Motor neuron (in vitro differentiated cells): ENCODE data around the gene HSF2BP. TPM values are rescaled to one million over a fixed set of nuclear protein-coding genes. Genes with fewer than 3 reads are reported as not detected.
"Not testable (repeated sequence)": the region's sequence is repeated elsewhere in the genome, so short reads cannot be mapped to it uniquely, and the experiment has no call there.

Experiments
- ATAC-seq, 8 experiments: fragments of 200-7000 bp; cut with Tn5 transposase; replicated peaks in 6 of 8; 2 replicates each; pipeline ENCODE4 v1.8.0; 2021; ENCODE audit warnings: mild to moderate bottlenecking in 8 of 8, moderate library complexity in 8 of 8
- H3K27ac ChIP-seq, 2 donors: fragments of 250-450 bp; sonication (Bioruptor Pico); 2 replicates each; pipeline ENCODE4 v1.9.0; 2021; ENCODE audit warnings: antibody characterized with exemption in 2 of 2, mild to moderate bottlenecking in 2 of 2, moderate library complexity in 1 of 2
- H3K4me1 ChIP-seq, 2 donors: fragments of 250-450 bp; sonication (Bioruptor Pico); replicated peaks in 1 of 2; 2 replicates each; pipeline ENCODE4 v1.6.1; 2021; ENCODE audit warnings: antibody characterized with exemption in 2 of 2, mild to moderate bottlenecking in 2 of 2, moderate library complexity in 1 of 2
- H3K4me3 ChIP-seq, 5 donors: fragments of 250-450 bp; sonication (Bioruptor Pico); 2 replicates each; pipeline ENCODE4 v1.9.0; 2021; ENCODE audit warnings: antibody characterized with exemption in 5 of 5, mild to moderate bottlenecking in 5 of 5, moderate library complexity in 4 of 5
- WGBS, 10 experiments: fragments of 450-650 bp; shearing (Covaris generic); methylation state at CpG; one replicate each; pipeline ENCODE4 v1.0.0; 2022; 5-methylcytosine and 5-hydroxymethylcytosine counted together
- in situ Hi-C, 9 experiments: fragments of 400-800 bp; cut with MboI; loops; one replicate each; pipeline ENCODE4 v1.15.0; 2021; ENCODE audit warnings: low sequenced_read_pairs in 9 of 9, low pct_unique_long_range_greater_than_20kb in 2 of 9; ENCODE audit not compliant: unreplicated experiment in 9 of 9
- total RNA-seq, 8 experiments: library from RNA; unstranded; fragments of 300-600 nt; gene quantifications; 2 replicates each; pipeline versions ENCODE4 v1.2.3 to v1.2.4, GENCODE V29; 2022

The HSF2BP gene
- total RNA-seq, 8 experiments from 2014 or later, result 0.71 to 2.0 (median 1.1) TPM

DNA sequence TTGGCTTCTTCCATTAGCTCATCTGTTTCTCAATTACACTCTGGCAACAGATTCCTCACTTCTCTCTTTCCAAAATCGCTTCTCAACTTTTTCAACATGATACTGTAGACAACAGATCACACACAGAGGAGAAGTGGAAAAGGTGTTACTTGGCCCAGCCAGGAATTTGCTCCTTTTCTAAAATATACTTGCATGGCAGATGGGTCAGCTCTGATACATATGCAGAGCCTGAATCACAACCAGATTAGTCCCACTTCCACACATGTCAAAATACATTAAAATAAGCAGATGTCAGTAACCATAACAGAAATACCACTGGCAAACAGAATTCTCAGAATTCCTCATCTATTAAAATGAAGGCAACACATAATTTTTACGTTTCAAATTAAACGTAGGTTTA, 89.1 kb downstream of the HSF2BP start:
- ATAC-seq, result peak in 1 of 8 experiments; percentile 34
- H3K27ac ChIP-seq, H3K4me3 ChIP-seq, H3K4me1 ChIP-seq, in situ Hi-C loops: not testable (repeated sequence)
- WGBS, 10 experiments, result no CpG with 5 or more reads among the region's 3 CpGs

DNA sequence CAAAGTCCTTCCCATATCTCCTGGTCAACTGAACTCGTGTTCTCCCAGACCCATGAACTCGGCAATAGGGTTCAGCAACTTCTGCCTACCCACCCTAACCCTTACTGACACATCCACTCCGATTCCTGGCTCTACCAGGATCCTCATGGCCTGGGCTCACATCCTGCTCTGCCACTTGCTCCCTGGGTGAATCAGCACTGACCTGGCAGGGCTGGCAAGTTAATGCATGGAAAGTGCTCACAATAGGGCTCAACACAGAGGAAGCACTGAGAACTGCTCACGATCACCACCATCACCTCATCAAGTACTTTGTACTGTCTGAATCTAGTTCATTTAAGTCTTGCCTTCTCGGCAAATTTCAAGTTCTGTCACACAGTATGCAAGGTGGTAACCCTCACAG, 96.8 kb downstream of the HSF2BP start:
- H3K27ac ChIP-seq, in situ Hi-C loops, ATAC-seq, H3K4me1 ChIP-seq, H3K4me3 ChIP-seq: not testable (repeated sequence)
- WGBS, 10 experiments, result no CpG with 5 or more reads among the region's 5 CpGs

- H3K27ac ChIP-seq, H3K4me3 ChIP-seq, in situ Hi-C loops, H3K4me1 ChIP-seq: not testable (repeated sequence)
- peak in 2 of 8 experiments; percentile 58 to 62 for ATAC-seq
- WGBS, 10 experiments, result no CpG with 5 or more reads among the region's 2 CpGs
Measured at GRCh38 chr21:43540561-43540960, 118.7 kb downstream of the HSF2BP start.

GRCh38 chr21:43522495-43523131, 136.7 kb downstream of the HSF2BP start:
- H3K27ac ChIP-seq, H3K4me1 ChIP-seq, H3K4me3 ChIP-seq, ATAC-seq, in situ Hi-C loops: not testable (repeated sequence)
- WGBS, 10 experiments, result no CpG with 5 or more reads among the region's 8 CpGs

GRCh38 chr21:43517701-43518100, 141.6 kb downstream of the HSF2BP start:
- ATAC-seq, H3K4me3 ChIP-seq, in situ Hi-C loops, H3K4me1 ChIP-seq, H3K27ac ChIP-seq: not testable (repeated sequence)
- no CpG with 5 or more reads among the region's 6 CpGs for WGBS, 10 experiments

DNA sequence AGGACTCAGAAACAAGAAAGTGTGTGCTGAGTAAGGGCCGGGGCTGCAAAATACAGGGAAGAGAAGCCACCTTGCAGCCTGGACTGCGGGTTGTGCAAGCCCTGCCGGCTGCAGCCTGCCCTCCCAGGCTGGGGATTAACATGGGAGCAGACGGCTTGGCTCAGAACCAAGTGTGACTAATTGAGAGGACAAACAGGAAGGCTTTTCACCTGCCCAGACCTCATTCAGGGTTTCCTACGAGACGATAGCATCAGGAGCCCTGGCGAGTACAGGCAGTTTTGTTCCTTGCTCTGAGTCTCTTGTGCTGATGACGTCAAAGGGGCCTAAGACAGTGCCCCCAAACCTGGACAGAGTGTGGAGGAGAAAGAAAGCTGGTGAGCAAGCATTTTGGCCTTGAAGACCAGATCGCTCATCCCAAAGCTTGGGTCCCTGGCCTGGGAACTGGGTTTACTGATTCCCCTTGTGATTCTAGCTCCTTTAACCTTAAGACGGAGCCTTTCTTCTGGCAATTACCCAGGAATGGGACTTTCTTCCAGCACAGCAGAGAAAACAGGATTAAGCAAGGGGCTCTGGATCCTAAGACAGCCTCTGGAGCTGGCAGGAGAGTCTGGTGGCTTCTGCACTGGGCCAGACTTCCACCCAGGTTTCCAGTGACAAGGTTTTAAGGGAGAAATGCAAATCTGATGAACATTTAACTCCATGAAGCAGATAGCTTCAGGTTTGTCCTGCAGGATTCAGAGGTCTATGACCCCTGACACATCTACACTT, 142.2 kb downstream of the HSF2BP start:
- H3K27ac ChIP-seq, in situ Hi-C loops, H3K4me3 ChIP-seq, H3K4me1 ChIP-seq: not testable (repeated sequence)
- ATAC-seq, result peak in 7 of 8 experiments; percentile 27 to 96 (median 85)
- no CpG with 5 or more reads among the region's 10 CpGs for WGBS, 10 experiments

- in situ Hi-C loops, H3K4me3 ChIP-seq, H3K4me1 ChIP-seq, H3K27ac ChIP-seq: not testable (repeated sequence)
- peak in 2 of 8 experiments; percentile 22 to 27 for ATAC-seq
- no CpG with 5 or more reads among the region's 4 CpGs for WGBS, 10 experiments
Measured at GRCh38 chr21:43516295-43516847, 142.9 kb downstream of the HSF2BP start.

DNA sequence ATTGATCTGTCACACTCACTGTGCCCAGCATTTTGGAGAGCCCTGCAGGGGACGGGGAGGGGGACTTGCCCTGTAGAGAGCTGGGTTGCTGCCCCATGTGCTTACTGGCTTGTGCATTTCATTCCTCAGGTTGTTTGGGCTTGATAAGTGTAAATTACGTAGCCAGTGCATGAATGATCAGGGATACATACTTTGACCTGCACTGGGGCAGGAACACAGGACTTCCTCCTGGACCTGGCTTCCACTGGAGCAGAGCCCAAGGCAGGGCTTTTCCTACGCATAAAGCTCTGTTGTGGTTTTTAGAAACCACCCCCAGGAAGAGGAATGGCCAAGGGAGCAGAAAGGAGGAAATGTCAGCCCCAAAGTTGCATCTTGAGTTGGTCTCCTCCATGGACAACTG, 144.5 kb downstream of the HSF2BP start:
- in situ Hi-C loops, H3K4me3 ChIP-seq, H3K27ac ChIP-seq, H3K4me1 ChIP-seq: not testable (repeated sequence)
- peak in 1 of 8 experiments; percentile 29 for ATAC-seq
- no CpG with 5 or more reads among the region's 3 CpGs for WGBS, 10 experiments

DNA sequence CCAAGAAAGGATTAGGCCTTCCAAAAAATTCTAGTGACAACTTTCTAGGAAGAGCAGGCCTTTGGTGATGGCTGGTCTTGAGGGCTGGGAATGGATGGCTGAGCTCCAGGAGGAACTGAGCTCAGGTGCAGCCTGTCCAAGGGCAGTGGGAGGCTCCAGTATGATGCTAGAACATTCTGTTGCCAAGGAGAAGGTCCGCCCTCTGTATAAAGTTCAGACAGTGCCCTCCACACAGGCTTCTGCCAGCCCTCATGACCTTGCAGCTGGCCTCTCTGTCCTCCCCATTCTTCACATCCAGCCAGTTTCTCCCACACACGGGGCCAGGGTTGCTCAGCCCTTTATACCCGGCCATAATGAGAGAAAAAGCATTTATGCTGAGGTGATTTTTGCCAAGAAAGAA, 146.3 kb downstream of the HSF2BP start:
- ATAC-seq, H3K27ac ChIP-seq, H3K4me3 ChIP-seq, H3K4me1 ChIP-seq, in situ Hi-C loops: not testable (repeated sequence)
- WGBS, 10 experiments, result no CpG with 5 or more reads among the region's 3 CpGs

DNA sequence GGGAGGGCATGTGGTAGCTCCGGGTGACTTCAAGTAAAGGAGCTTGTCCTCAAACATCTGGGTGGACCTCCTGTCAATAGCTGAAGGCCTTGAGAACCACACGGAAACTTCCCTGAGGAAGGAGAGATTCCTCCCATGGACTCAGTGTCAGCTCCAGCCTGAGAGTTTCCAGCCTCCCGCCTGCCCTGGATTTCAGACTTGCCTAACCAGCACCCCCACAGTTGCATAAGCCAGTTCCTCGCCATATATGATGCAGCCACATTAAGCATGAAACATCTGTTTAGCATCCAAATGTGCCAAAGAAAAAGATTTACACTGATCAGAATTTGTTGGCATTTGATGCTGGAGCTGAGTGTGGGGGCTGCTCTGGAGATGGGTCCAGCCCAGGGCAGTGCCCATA, 148.1 kb downstream of the HSF2BP start:
- in situ Hi-C loops, ATAC-seq, H3K27ac ChIP-seq, H3K4me1 ChIP-seq, H3K4me3 ChIP-seq: not testable (repeated sequence)
- WGBS, 10 experiments, result no CpG with 5 or more reads among the region's 4 CpGs

GRCh38 chr21:43510669-43511068, 148.6 kb downstream of the HSF2BP start:
- in situ Hi-C loops, H3K4me3 ChIP-seq, H3K27ac ChIP-seq, H3K4me1 ChIP-seq: not testable (repeated sequence)
- no CpG with 5 or more reads among the region's 3 CpGs for WGBS, 10 experiments
- peak in 7 of 8 experiments; percentile 47 to 84 (median 67) for ATAC-seq

DNA sequence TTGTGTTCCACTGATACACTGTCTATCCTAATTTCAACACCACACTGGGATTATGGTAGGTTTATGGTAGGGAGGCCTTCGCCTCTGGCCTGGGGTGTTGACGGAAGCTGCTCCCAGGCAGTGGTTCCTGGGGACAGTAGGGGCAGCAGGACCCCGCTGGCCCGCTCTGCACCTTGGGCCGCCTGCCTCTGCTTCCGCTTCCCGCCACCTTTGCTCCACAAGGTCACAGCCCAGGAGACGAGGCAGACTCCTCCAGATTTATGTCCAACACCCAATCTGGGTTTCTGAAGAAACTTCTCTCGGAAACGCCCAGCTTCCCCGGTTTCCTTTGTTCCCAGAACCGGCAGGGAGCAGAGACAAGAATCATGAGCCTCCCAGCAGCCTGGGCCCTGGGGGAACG, 155.4 kb downstream of the HSF2BP start:
- ATAC-seq, H3K4me1 ChIP-seq, H3K27ac ChIP-seq, in situ Hi-C loops, H3K4me3 ChIP-seq: not testable (repeated sequence)
- no CpG with 5 or more reads among the region's 13 CpGs for WGBS, 10 experiments

GRCh38 chr21:43503075-43503750, 156.1 kb downstream of the HSF2BP start:
- WGBS, 10 experiments, result no CpG with 5 or more reads among the region's 15 CpGs
- H3K4me3 ChIP-seq, H3K27ac ChIP-seq, in situ Hi-C loops, H3K4me1 ChIP-seq: not testable (repeated sequence)
- ATAC-seq, result peak in 3 of 8 experiments; percentile 37 to 49 (median 48)
